Measurements from ENCODE around the gene GNE. TPM values are rescaled to one million over a fixed set of nuclear protein-coding genes. Genes with fewer than 3 reads are reported as not detected.

GNE gene
- total RNA-seq, 1 donor = 32.4 TPM

GRCh38 chr9:36293918-36294317 is 35.7 kb upstream of the GNE start:
- no peak for DNase-seq (ENCODE audit: low read depth)
- no peak for TF ChIP-seq CTCF (IDR thresholded peaks at IDR 0.05; ENCODE audit: insufficient read depth, low read depth, low read length)
- no peak overlapping the region for H3K4me3 ChIP-seq (ENCODE audit: low read depth, low read length)

- H3K4me3 ChIP-seq (ENCODE audit: low read depth, low read length) = no peak overlapping the region
- DNase-seq (ENCODE audit: low read depth) = no peak
- TF ChIP-seq CTCF (IDR thresholded peaks at IDR 0.05; ENCODE audit: insufficient read depth, low read depth, low read length) = no peak
Observed at GRCh38 chr9:36293171-36293570, 34.9 kb upstream of the GNE start.

GRCh38 chr9:36292641-36293040 is 34.4 kb upstream of the GNE start:
- H3K4me3 ChIP-seq (ENCODE audit: low read depth, low read length) = no peak overlapping the region
- no peak for DNase-seq (ENCODE audit: low read depth)
- no peak for TF ChIP-seq CTCF (IDR thresholded peaks at IDR 0.05; ENCODE audit: insufficient read depth, low read depth, low read length)

GRCh38 chr9:36290996-36291395 is 32.7 kb upstream of the GNE start:
- DNase-seq (ENCODE audit: low read depth) = no peak
- no peak for TF ChIP-seq CTCF (IDR thresholded peaks at IDR 0.05; ENCODE audit: insufficient read depth, low read depth, low read length)
- H3K4me3 ChIP-seq (ENCODE audit: low read depth, low read length) = no peak overlapping the region

GRCh38 chr9:36289836-36290435 is 31.7 kb upstream of the GNE start:
- H3K4me3 ChIP-seq (ENCODE audit: low read depth, low read length) = no peak overlapping the region
- TF ChIP-seq CTCF (IDR thresholded peaks at IDR 0.05; ENCODE audit: insufficient read depth, low read depth, low read length) = no peak
- DNase-seq (ENCODE audit: low read depth) = no peak

- no peak for TF ChIP-seq CTCF (IDR thresholded peaks at IDR 0.05; ENCODE audit: insufficient read depth, low read depth, low read length)
- no peak for DNase-seq (ENCODE audit: low read depth)
- H3K4me3 ChIP-seq (ENCODE audit: low read depth, low read length) = no peak overlapping the region
Observed at GRCh38 chr9:36288070-36288469, 29.8 kb upstream of the GNE start.

- DNase-seq (ENCODE audit: low read depth) = peak; percentile 25
- H3K4me3 ChIP-seq (ENCODE audit: low read depth, low read length) = no peak overlapping the region
- no peak for TF ChIP-seq CTCF (IDR thresholded peaks at IDR 0.05; ENCODE audit: insufficient read depth, low read depth, low read length)
Observed at GRCh38 chr9:36286388-36286787, 28.1 kb upstream of the GNE start.
